Endothelial cell of umbilical vein (primary cell): ENCODE measurements around the gene ARID1B. TPM values are rescaled to one million over a fixed set of nuclear protein-coding genes. Genes with fewer than 3 reads are reported as not detected.

Experiments used
- BruUV-seq: library from RNA; stranded (reverse); fragments of 400-500 nt; replicated peaks from 2 replicates; lab custom pipeline; 2021; lab: Mats Ljungman, UMichigan
- CTCF ChIA-PET: fragments of 300-600, 350-600 bp; sonication (Branson Sonifier 250); formaldehyde crosslinking; loops from one replicate; lab custom pipeline; 2021; ENCODE audit warnings: antibody characterized with exemption, inconsistent platforms; lab: Charles Lee
- POLR2A ChIA-PET: fragments of 300-600, 350-600 bp; sonication (Branson Sonifier 250); formaldehyde crosslinking; loops from one replicate; lab custom pipeline; 2021; ENCODE audit warnings: antibody characterized with exemption, inconsistent platforms; lab: Charles Lee
- DNase-seq: peaks from one replicate; pipeline ENCODE4 v3.0.0-alpha.2; 2011; ENCODE audit warnings: low read depth, low spot score
- FAIRE-seq: peaks from 2 replicates; lab custom pipeline; 2011; peaks lifted over from hg19 to GRCh38; lab: Jason Lieb, UNC
- H2AFZ ChIP-seq: 2 replicates; pipeline ENCODE4 v1.6.0; 2012; ENCODE audit warnings: low read depth, low read length, control low read depth, inconsistent platforms
- H3K27ac ChIP-seq: 2 replicates; pipeline ENCODE4 v1.5.1; 2011; ENCODE audit warnings: low read depth, mild to moderate bottlenecking, control low read depth, low read length, moderate library complexity; ENCODE audit not compliant: insufficient read depth
- H3K27me3 ChIP-seq, 2 experiments: 2 replicates each; pipeline versions ENCODE4 v1.6.0 to v1.6.1; 2011; ENCODE audit warnings: low read length in 2 of 2, mixed read lengths in 1 of 2; ENCODE audit not compliant: control insufficient read depth in 2 of 2, insufficient read depth in 2 of 2
- H3K36me3 ChIP-seq, 2 experiments: 2 replicates in 1 of 2; 3 replicates in 1 of 2; pipeline ENCODE4 v1.5.1; 2011; ENCODE audit warnings: low read length in 2 of 2, mild to moderate bottlenecking in 1 of 2, moderate library complexity in 1 of 2; ENCODE audit not compliant: control insufficient read depth in 2 of 2, insufficient read depth in 2 of 2; ENCODE audit errors: extremely low read depth in 1 of 2
- H3K4me1 ChIP-seq: 3 replicates; pipeline ENCODE4 v1.5.1; 2011; ENCODE audit warnings: mild to moderate bottlenecking, low read length; ENCODE audit not compliant: control insufficient read depth, insufficient read depth; ENCODE audit errors: extremely low read depth
- H3K4me2 ChIP-seq: 2 replicates; pipeline ENCODE4 v1.6.1; 2011; ENCODE audit warnings: low read length, control low read depth, mixed read lengths; ENCODE audit not compliant: insufficient read depth
- H3K4me3 ChIP-seq, 3 experiments: fragments of 200-600 bp in 1 of 3; sonication (generic), shearing (Covaris generic) in 1 of 3; replicated peaks in 1 of 3; 2 replicates each; pipeline ENCODE4 v1.5.1; 2011 to 2016; ENCODE audit warnings: control low read depth in 3 of 3, low read length in 3 of 3, mild to moderate bottlenecking in 2 of 3, inconsistent platforms in 1 of 3, low read depth in 1 of 3, moderate library complexity in 1 of 3; ENCODE audit not compliant: insufficient read depth in 1 of 3
- H3K79me2 ChIP-seq: 2 replicates; pipeline ENCODE4 v1.6.0; 2012; ENCODE audit warnings: low read length, inconsistent platforms; ENCODE audit not compliant: control insufficient read depth, insufficient read depth
- H3K9ac ChIP-seq: replicated peaks from 2 replicates; pipeline ENCODE3; 2011; ENCODE audit warnings: low read length, control low read depth; ENCODE audit not compliant: insufficient read depth; ENCODE audit errors: extremely low read depth
- H3K9me1 ChIP-seq: replicated peaks from 3 replicates; pipeline ENCODE4 v1.6.0; 2011; ENCODE audit warnings: mild to moderate bottlenecking, low read length; ENCODE audit not compliant: control insufficient read depth, insufficient read depth; ENCODE audit errors: extremely low read depth
- H3K9me3 ChIP-seq: replicated peaks from 2 replicates; pipeline ENCODE4 v1.5.1; 2012; ENCODE audit warnings: low read length, inconsistent platforms; ENCODE audit not compliant: control insufficient read depth, insufficient read depth
- H4K20me1 ChIP-seq: replicated peaks from 2 replicates; pipeline ENCODE3; 2011; ENCODE audit warnings: mild to moderate bottlenecking, low read length; ENCODE audit not compliant: control insufficient read depth, insufficient read depth; ENCODE audit errors: extremely low read depth
- CTCF ChIP-seq, 2 donors: IDR thresholded peaks; 1 replicate in 1 of 2; 2 replicates in 1 of 2; pipeline ENCODE4 v1.5.1; 2011; ENCODE audit warnings: low read length in 2 of 2, mild to moderate bottlenecking in 2 of 2, moderate library complexity in 2 of 2, control low read depth in 1 of 2, inconsistent platforms in 1 of 2, low read depth in 1 of 2; ENCODE audit not compliant: insufficient read depth in 1 of 2; ENCODE audit errors: extremely low read depth in 1 of 2
- EZH2 ChIP-seq: IDR thresholded peaks from 2 replicates; pipeline ENCODE4 v1.6.1; 2012; ENCODE audit warnings: borderline replicate concordance, low read depth, mild to moderate bottlenecking, moderate library complexity, low read length, inconsistent platforms; ENCODE audit not compliant: severe bottlenecking
- FOS ChIP-seq: IDR thresholded peaks from 2 replicates; pipeline ENCODE4 v1.6.1; 2011; ENCODE audit warnings: mild to moderate bottlenecking, low read length, moderate library complexity, borderline replicate concordance; ENCODE audit not compliant: insufficient read depth
- GATA2 ChIP-seq: IDR thresholded peaks from 2 replicates; pipeline ENCODE4 v1.7.0; 2011; ENCODE audit warnings: low read depth, mild to moderate bottlenecking, moderate library complexity, mixed read lengths, low read length; ENCODE audit not compliant: insufficient read length, insufficient read depth
- JUN ChIP-seq: IDR thresholded peaks from 2 replicates; pipeline ENCODE4 v1.6.1; 2011; ENCODE audit warnings: borderline replicate concordance, low read depth; ENCODE audit not compliant: insufficient read length, insufficient read depth
- MYC ChIP-seq: IDR thresholded peaks from one replicate; pipeline ENCODE4 v1.6.1; 2011; ENCODE audit warnings: mild to moderate bottlenecking, low read depth, low read length
- POLR2A ChIP-seq: IDR thresholded peaks from 2 replicates; pipeline ENCODE4 v1.6.1; 2012; ENCODE audit warnings: low read depth, mild to moderate bottlenecking, control low read depth, low read length
- POLR2AphosphoS5 ChIP-seq: IDR thresholded peaks from 2 replicates; pipeline ENCODE4 v1.6.1; 2012; ENCODE audit warnings: low read depth, mild to moderate bottlenecking, control low read depth, low read length, moderate library complexity; ENCODE audit not compliant: insufficient read depth
- dilution Hi-C: fragments of 300-500 bp; cut with MboI; formaldehyde crosslinking; loops from one replicate; pipeline ENCODE4 v1.15.0; 2019; ENCODE audit warnings: low sequenced_read_pairs; ENCODE audit not compliant: extremely low pct_ligation_motif_present
- intact Hi-C: fragments of 100-400 bp; cut with micrococcal nuclease; formaldehyde crosslinking; loops from one replicate; pipeline ENCODE4 v1.10.0; 2022
- polyA plus RNA-seq, 4 experiments: library from polyadenylated mRNA; depleted of rRNA in 3 of 4; stranded (reverse) in 3 of 4; unstranded in 1 of 4; fragments of >200 nt; gene quantifications; 2 replicates each; pipeline versions ENCODE4 v1.2.1 to v1.2.3, GENCODE V29; 2011 to 2012; ENCODE audit warnings: missing spikeins in 1 of 4
- total RNA-seq: library from RNA; stranded (reverse); gene quantifications from 2 replicates; pipeline ENCODE4 v1.2.3, GENCODE V29; 2021
- TF ChIP-seq, protein P1 (sequence below): IDR thresholded peaks from 2 replicates; pipeline ENCODE4 v1.6.1; 2011; ENCODE audit not compliant: insufficient read depth, insufficient read length

The ARID1B gene
- total and polyA plus RNA-seq, 2 donors (not counting 3 experiments of a cell fraction or from before 2014, with no cell fraction given) = 21.8 to 89.5 TPM

DNA sequence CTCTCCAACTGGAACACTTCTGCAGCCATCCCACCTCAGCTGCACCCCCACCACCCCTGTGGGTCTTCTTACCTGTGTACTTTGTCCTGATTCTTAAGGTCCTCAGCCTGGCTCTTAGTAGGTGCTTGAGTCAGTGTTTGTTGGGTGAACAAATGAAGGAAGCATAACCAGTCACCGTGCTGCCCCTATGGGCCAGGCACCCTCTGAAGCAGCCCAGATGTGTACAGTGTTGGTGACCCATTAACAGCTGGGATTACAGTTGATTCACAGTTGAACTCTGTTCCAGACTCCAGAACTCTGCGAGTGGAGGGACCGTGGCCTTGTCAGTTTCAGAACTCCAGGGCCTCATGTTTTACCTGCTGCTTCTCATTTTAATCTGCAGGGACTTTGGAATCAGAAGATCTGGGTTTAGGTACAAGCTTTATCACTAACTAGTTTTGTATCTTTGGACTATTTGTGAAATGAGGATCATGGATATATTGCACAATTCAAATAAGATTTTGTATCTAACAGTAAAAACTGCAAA lies 342.4 kb downstream of the ARID1B start:
- H2AFZ ChIP-seq = no peak overlapping the region
- H3K4me2 ChIP-seq = no peak overlapping the region
- no peak overlapping the region for H3K9ac ChIP-seq
- H3K9me3 ChIP-seq = no peaks in the 10 kb centered on the region
- H3K36me3 ChIP-seq = peaks cover 0 to 2% of the 10 kb centered on the region in 2 experiments
- ChIA-PET CTCF (no interaction called here), POLR2A (no interaction called here)
- intact Hi-C loops (no loop called here), dilution Hi-C loops (no loop called here)
- no peaks in the 10 kb centered on the region for H4K20me1 ChIP-seq
- no peak for FAIRE-seq
- H3K9me1 ChIP-seq = no peaks in the 10 kb centered on the region
- no peaks in the 10 kb centered on the region for H3K79me2 ChIP-seq
- TF ChIP-seq JUN (no peak), CTCF (IDR thresholded peaks at IDR 0.05; ENCODE audit: extremely low read depth in 1 of 2, insufficient read depth in 1 of 2, low read depth in 1 of 2, low read length in 2 of 2) (no peak), EZH2 (no peak), POLR2A (no peak), FOS (no peak), MYC (no peak), POLR2AphosphoS5 (no peak), GATA2 (no peak)
- TF ChIP-seq, protein P1, sequence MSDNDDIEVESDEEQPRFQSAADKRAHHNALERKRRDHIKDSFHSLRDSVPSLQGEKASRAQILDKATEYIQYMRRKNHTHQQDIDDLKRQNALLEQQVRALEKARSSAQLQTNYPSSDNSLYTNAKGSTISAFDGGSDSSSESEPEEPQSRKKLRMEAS = no peak
- no peak overlapping the region for H3K27ac ChIP-seq
- no peak overlapping the region for H3K4me3 ChIP-seq
- BruUV-seq = no TSS peak
- no peaks in the 10 kb centered on the region for H3K27me3 ChIP-seq
- no peak for DNase-seq
- no peaks in the 10 kb centered on the region for H3K4me1 ChIP-seq
